Heart right ventricle (tissue), 16 donors: ENCODE results near the gene GSX2. TPM values are rescaled to one million over a fixed set of nuclear protein-coding genes. Genes with fewer than 3 reads are reported as not detected.

Source experiments
- ATAC-seq, 8 donors: fragments of 200-7000 bp; cut with Tn5 transposase; one replicate each; pipeline ENCODE4 v1.9.1; 2020; ENCODE audit warnings: mild to moderate bottlenecking in 8 of 8, moderate library complexity in 8 of 8, moderate number of reproducible peaks in 1 of 8
- DNase-seq, 2 donors: peaks; one replicate each; pipeline ENCODE4 v3.0.0-alpha.2; 2020
- H3K27ac ChIP-seq, 10 donors: fragments of 200-600 bp; sonication (generic) in 2 of 10; one replicate each; pipeline versions ENCODE4 v1.5.0 to v1.8.0; 2020 to 2022; ENCODE audit warnings: mild to moderate bottlenecking in 3 of 10
- H3K27me3 ChIP-seq, 7 donors: fragments of 200-600 bp; one replicate each; pipeline ENCODE4 v1.8.0; 2021 to 2022; ENCODE audit warnings: mild to moderate bottlenecking in 2 of 7
- H3K36me3 ChIP-seq, 9 donors: fragments of 200-600 bp; sonication (generic) in 1 of 9; one replicate each; pipeline versions ENCODE4 v1.5.0 to v1.8.0; 2020 to 2022; ENCODE audit warnings: mild to moderate bottlenecking in 2 of 9
- H3K4me1 ChIP-seq, 9 donors: fragments of 200-600 bp; sonication (generic) in 1 of 9; one replicate each; pipeline versions ENCODE4 v1.5.0 to v1.8.0; 2020 to 2022; ENCODE audit warnings: mild to moderate bottlenecking in 4 of 9
- H3K4me3 ChIP-seq, 10 donors: fragments of 200-600 bp; sonication (generic) in 2 of 10; one replicate each; pipeline versions ENCODE4 v1.5.0 to v1.8.0; 2020 to 2022; ENCODE audit warnings: mild to moderate bottlenecking in 7 of 10, moderate library complexity in 2 of 10
- H3K9me3 ChIP-seq, 11 donors: fragments of 200-600 bp in 10 of 11; sonication (generic) in 2 of 11; one replicate each; pipeline versions ENCODE4 v1.5.0 to v1.8.0; 2013 to 2022; ENCODE audit warnings: mild to moderate bottlenecking in 2 of 11, control low read depth in 1 of 11, moderate library complexity in 1 of 11
- CTCF ChIP-seq, 9 donors: fragments of 200-600 bp; sonication (generic) in 2 of 9; IDR thresholded peaks; one replicate each; pipeline versions ENCODE4 v1.5.0 to v1.8.0; 2021 to 2022; ENCODE audit warnings: antibody characterized with exemption in 9 of 9, mild to moderate bottlenecking in 5 of 9, moderate library complexity in 1 of 9
- WGBS, 2 donors: extraction: QIAGEN DNeasy Blood & Tissue Kit; methylation state at CpG; one replicate each; pipeline ENCODE4 v1.1.7; 2013; ENCODE audit warnings: inconsistent platforms in 1 of 2; 5-methylcytosine and 5-hydroxymethylcytosine counted together
- intact Hi-C, 10 donors: fragments of 100-400 bp; cut with DNase I; formaldehyde crosslinking; loops; one replicate each; pipeline versions ENCODE4 v1.11.1 to v1.14.2; 2022
- polyA plus RNA-seq, 2 donors: library from polyadenylated mRNA; stranded (reverse); fragments of 200-250 nt; gene quantifications; one replicate each; pipeline ENCODE4 v1.2.3, GENCODE V29; 2013
- total RNA-seq, 10 donors: library from RNA; stranded (reverse); fragmentation: NEBNext Ultra II Directional in 3 of 10; extraction: Animal tissue kit (Norgen Biotek cat#: 25700) in 3 of 10; gene quantifications; one replicate each; pipeline versions ENCODE4 v1.2.1 to v1.2.4, GENCODE V29; 2021 to 2023
- donor health status: Arrhythmogenic right ventricular cardiomyopathy.
- donor health status: ischemic (EF 13 %, LVEDD 7.1; RV severe dilation, severe dysfunction).
- donor health status: healthy with polysubstance abuse.
- donor health status: DM: no; HTN: yes; CAD: no.
- donor health status: DM: no; HTN: no; CAD: no.
- donor health status: ischemic (EF 25% LVEDD 6.9; RV normal size, moderate dysfunction).
- donor health status: ischemic (EF 25% LVEDD 5.7; RV mildly dilated, moderate dysfunction).
- donor health status: healthy.
- donor health status: DM: yes; HTN: yes; CAD: no.
- donor health status: Ischemic cardiomyopathy.
- donor health status: ischemic (EF 35%, LVEDD 5.7; RV mildly dilated, moderate dysfunction).
- donor health status: nonischemic (EF 11% LVEDD 7.7; RV severe dilation, severe dysfunction).
- donor health status: DM: yes; HTN: yes; CAD: no.
- donor health status: PGD.
- donor health status: ischemic (EF 29% LVEDD 5.4; RV normal size, mild dysfunction).
- donor health status: nonischemic (EF 23%, LVEDD 6.1; RV moderate dilation, normal function).

GSX2 gene
- total and polyA plus RNA-seq, 12 donors: not detected

- no peak for DNase-seq
- no peak for TF ChIP-seq CTCF (IDR thresholded peaks at IDR 0.05)
- Histone ChIP-seq H3K27ac (no peak overlapping the region), H3K36me3 (no peaks in the 10 kb centered on the region), H3K4me3 (no peak overlapping the region), H3K27me3 (no peaks in the 10 kb centered on the region), H3K9me3 (no peaks in the 10 kb centered on the region), H3K4me1 (no peaks in the 10 kb centered on the region)
- intact Hi-C loops: no loop called here
- 88 to 97% methylated on average over 1 of the region's 1 CpG for WGBS, 2 donors
- ATAC-seq: no peak
These were observed 40.3 kb downstream of the GSX2 start for GRCh38 chr4:54140287-54140686.

DNA sequence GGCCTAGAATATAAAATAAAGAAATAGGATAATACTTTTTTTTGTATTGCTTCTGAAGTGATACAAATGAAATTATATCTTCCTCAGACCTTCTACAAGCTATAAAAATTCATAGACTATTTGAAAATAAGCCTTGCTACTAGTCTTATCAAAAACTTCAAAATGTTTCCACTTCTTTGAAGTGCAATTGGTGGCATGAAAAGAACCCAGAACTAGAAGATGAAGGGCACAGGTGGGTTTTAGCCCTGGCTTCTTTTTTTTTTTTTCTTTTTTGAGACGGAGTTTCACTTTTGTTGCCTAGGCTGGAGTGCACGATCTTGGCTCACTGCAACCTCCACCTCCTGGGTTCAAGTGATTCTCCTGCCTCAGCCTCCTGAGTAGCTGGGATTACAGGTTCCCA lies 44.2 kb downstream of the GSX2 start:
- intact Hi-C loops: no loop called here
- no peak for DNase-seq
- 96 to 98% methylated on average over 2 of the region's 2 CpGs for whole genome bisulfite sequencing, 2 donors

DNA sequence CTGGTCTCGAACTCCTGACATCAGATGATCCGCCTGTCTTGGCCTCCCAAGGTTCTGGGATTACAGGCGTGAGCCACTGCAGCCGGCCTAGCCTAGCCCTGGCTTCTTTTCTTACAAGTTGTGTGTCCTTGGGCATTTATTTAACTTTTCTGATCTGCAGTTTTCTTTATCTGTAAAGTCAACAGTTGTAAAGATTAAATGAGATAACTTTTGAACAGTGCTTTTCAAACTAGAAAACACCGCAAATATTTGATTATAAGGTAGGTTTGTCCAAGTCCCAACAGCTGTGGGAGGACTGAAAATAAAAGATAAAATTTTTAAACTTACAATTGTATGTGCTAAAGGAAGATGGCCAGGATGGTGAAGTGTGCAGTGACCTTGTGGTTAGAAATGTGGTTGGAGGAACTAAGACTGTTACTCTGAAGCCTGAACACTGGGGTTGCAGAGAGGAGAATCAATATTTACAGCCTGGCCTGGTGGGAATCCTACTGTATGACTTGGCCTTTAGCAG lies 44.8 kb downstream of the GSX2 start:
- 85 to 93% methylated on average over 5 of the region's 5 CpGs for WGBS, 2 donors
- H3K27me3 ChIP-seq: peaks cover 0 to 17% (median 0%) of the 10 kb centered on the region in 7 donors
- DNase-seq: no peak
- TF ChIP-seq CTCF (IDR thresholded peaks at IDR 0.05): no peak
- H3K27ac ChIP-seq: no peak overlapping the region
- no peak overlapping the region for H3K4me3 ChIP-seq
- intact Hi-C loops: no loop called here
- no peaks in the 10 kb centered on the region for H3K9me3 ChIP-seq
- peaks cover 0 to 6% (median 0%) of the 10 kb centered on the region in 9 donors for H3K4me1 ChIP-seq
- no peaks in the 10 kb centered on the region for H3K36me3 ChIP-seq
- no peak for ATAC-seq

More for the DNA sequence above, 44.2 kb downstream of the GSX2 start:
- peaks cover 0 to under 1% (median 0%) of the 10 kb centered on the region in 9 donors for H3K4me1 ChIP-seq
- no peaks in the 10 kb centered on the region for H3K9me3 ChIP-seq
- no peak for ATAC-seq
- peaks cover 0 to 12% (median 0%) of the 10 kb centered on the region in 7 donors for H3K27me3 ChIP-seq
- no peak overlapping the region for H3K27ac ChIP-seq
- no peak overlapping the region for H3K4me3 ChIP-seq
- no peak for TF ChIP-seq CTCF (IDR thresholded peaks at IDR 0.05)
- H3K36me3 ChIP-seq: no peaks in the 10 kb centered on the region

- H3K27me3 ChIP-seq: peaks cover 0 to 26% (median 2%) of the 10 kb centered on the region in 7 donors
- H3K9me3 ChIP-seq: no peaks in the 10 kb centered on the region
- intact Hi-C loops: no loop called here
- no peak for DNase-seq
- WGBS, 2 donors: 95 to 96% methylated on average over 4 of the region's 4 CpGs
- ATAC-seq: no peak
- H3K27ac ChIP-seq: no peak overlapping the region
- H3K36me3 ChIP-seq: no peaks in the 10 kb centered on the region
- no peak overlapping the region for H3K4me3 ChIP-seq
- peaks cover 0 to 6% (median 0%) of the 10 kb centered on the region in 9 donors for H3K4me1 ChIP-seq
- no peak for TF ChIP-seq CTCF (IDR thresholded peaks at IDR 0.05)
These were observed 46.2 kb downstream of the GSX2 start for GRCh38 chr4:54146139-54146538.
